Measurements from ENCODE around the gene HEXIM2.
A peak's percentile ranks its signal among the peaks of the same experiment; 100 is the strongest.
"Not testable (repeated sequence)": the region's sequence is repeated elsewhere in the genome, so short reads cannot be mapped to it uniquely, and the experiment has no call there.

HEXIM2 gene

DNA sequence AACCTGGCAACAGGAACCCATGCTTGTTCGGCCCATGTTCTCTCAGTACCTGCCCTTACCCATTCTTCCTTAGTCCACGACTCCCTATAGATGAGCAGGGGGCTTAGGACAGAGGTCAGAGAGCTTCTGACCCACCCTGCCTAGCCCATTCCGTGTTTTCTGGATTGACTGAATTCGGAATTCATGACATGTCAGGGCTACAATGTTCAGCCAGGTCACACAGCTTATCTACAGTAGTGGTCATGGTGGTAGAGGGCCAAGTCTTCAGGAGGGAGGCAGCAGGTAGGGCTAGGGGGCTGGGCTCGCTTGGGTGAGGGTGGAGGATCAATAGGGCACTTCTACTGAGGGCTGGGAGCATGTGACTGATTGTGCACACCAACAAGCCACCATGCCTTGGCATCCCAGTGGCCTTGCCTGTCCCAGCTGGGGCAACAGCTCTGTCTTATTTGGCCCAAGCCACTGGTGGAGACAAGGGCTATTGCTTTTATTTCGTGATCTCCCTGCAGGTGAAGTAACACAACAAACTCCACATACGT, 3.1 kb downstream of the HEXIM2 start:
- no peak for DNase-seq

GRCh38 chr17:45168991-45169752, 7.5 kb downstream of the HEXIM2 start:
- no peak for DNase-seq

DNA sequence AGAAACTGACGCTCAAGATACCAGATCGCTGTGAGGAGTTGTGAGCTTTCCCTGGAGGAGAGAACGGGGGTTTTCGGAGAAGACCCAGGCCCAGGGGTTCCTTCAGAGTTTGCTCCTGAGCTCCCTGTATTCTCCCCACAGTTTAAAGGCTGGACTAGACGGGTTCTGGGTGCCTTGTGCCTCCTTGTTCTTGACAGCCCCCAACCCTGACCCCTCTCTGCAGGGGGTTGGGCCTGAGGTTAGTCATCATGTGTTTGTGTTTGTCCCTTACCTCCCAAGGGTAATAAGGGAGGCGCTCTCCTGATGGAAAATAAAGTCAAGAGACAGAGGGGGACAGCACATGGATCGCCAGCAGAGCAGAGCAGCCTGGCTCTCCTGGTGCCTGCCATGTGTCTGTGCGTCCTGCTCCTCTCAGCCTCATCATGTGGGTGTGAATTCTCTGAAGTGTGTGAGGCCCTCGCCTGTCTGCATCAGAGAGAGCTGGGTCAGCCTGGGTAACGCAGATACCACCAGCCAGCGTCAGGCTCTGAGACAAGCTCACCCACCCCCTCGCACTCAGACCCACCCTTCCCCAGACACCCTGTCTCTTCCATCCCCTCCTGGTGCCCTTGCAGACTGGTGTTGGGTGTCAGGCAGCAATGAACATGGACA, 8.7 kb downstream of the HEXIM2 start:
- no peak for DNase-seq

DNA sequence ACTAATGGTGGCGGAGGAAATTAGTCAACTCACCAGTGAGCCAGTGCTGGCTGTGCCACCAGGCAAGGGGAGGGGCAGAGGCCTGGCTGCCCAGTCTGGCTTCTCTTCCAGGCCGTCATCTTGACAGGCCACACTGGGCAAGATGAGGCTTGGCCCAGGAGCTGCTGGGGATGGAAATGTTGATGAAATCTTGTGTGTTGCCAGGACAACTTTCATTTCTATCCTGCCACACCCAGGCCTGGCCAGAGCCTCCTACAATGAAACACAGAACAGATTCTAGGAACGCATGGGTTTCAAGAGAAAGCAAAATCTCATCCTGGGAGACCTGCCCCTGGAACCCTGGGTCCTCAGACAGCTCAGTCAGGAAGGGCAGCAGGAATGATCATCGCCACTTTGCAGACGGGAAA, 9.3 kb downstream of the HEXIM2 start:
- peak in 27 of 56 donors; percentile 7 to 47 (median 19) for DNase-seq

DNA sequence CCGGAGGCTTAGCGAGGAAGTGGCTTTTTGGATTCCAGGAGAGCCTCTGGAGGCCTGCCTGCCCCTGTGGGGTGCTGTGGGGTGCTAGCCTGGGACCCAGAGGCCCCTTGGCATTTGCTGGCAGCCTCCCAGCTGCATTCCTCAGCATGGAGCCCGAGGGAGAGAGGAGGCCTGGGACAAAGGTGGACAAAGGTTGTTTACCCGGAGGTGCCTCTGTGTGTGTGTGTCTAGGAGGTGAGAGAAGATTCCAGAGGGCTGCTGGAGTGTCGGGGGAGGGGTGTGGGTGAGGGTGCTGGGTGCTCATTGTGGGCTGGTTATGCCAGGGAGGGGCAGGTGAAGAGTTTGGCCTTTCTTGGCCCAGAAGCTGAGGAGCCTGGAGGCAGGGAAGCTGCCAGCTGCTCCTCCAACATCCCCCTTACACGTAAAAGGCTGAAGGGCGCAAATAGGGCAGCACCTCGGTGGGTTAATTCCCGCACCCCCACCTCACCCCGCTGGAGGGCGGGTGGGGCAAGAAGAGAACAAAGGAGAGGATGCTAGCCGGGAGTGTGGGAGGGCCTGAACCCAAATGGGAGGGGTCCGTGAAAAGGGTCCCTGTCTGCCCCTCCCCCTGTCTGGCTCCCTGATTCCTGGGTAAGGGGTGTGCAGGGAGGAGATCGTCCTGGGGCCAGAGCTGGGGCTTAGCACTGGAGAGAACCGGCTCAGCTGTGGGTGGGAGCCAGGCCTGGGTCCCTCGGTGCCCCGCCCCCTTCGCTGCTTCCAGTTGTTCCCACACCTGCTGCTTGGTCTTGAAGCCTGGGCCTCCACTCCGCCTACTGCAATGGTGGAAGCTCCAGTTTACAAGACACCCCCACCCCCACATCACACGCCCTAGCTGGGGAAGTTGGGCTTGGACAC, 9.9 kb downstream of the HEXIM2 start:
- DNase-seq = peak in 10 of 56 donors; percentile 5 to 40 (median 20)

- peak in 1 of 56 donors; percentile 50 for DNase-seq
These were observed 10.5 kb downstream of the HEXIM2 start for GRCh38 chr17:45172232-45172540.

GRCh38 chr17:45172541-45173286, 11.0 kb downstream of the HEXIM2 start:
- peak; percentile 58 to 92 (median 86) for DNase-seq

GRCh38 chr17:45175759-45176115, 14.1 kb downstream of the HEXIM2 start:
- no peak for DNase-seq

GRCh38 chr17:45177563-45177962, 15.9 kb downstream of the HEXIM2 start:
- DNase-seq = no peak

- no peak for DNase-seq
These were observed 22.5 kb downstream of the HEXIM2 start for GRCh38 chr17:45184144-45184543.

- DNase-seq = no peak
These were observed 25.2 kb downstream of the HEXIM2 start for GRCh38 chr17:45186801-45187354.

- no peak for DNase-seq
These were observed 27.3 kb downstream of the HEXIM2 start for GRCh38 chr17:45189009-45189408.

DNA sequence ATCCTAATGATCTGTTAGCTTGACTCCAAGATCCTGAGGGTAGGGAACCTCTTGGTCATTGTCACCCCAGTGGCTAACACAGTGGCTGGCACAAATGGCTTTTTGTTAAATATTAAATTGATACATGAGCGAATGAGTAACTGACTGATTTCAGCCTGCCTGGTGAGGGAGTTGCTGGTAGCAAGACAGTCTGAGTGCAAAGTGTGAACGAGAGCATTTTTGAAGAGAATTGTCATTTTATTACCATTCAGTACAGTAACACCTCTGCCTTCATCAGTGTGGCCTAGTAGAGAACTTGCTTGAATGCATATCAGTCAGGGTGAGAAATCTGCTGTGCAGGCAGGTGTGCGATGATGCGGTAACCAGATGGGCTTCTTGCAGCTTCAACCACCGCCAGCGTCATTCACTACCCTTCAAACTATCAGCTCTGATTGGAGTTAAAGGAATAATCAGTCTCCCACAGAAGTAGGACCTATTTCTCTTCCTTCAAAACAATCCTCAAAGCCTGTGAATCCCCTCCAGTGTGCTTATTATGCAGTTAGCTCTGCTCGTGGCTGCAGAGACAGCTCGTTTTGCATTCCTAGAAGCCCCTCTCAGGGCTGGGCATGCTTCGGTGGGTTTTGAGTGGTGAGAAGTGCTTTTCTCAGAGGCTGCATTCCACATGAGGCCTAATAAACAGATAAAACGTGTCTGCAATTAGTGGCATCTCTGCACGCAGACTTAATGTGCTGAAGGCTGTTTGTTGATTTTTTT, 29.0 kb downstream of the HEXIM2 start:
- DNase-seq = peak in 2 of 56 donors; percentile 1 to 36

GRCh38 chr17:45195424-45195823, 33.7 kb downstream of the HEXIM2 start:
- DNase-seq = no peak

GRCh38 chr17:45197108-45197507, 35.4 kb downstream of the HEXIM2 start:
- DNase-seq = no peak

GRCh38 chr17:45197555-45198334, 36.1 kb downstream of the HEXIM2 start:
- DNase-seq = peak in 54 of 56 donors; percentile 15 to 94 (median 79)

GRCh38 chr17:45200701-45201100, 39.0 kb downstream of the HEXIM2 start:
- DNase-seq = no peak

- no peak for DNase-seq
These were observed 39.8 kb downstream of the HEXIM2 start for GRCh38 chr17:45201457-45201856.

GRCh38 chr17:45201880-45202279, 40.2 kb downstream of the HEXIM2 start:
- not testable (repeated sequence) for DNase-seq

All from nucleus accumbens (tissue), 56 donors.